GM19438 (cell line): ENCODE results near the gene ATP6V1C2.

Source experiments
- ATAC-seq: cut with Tn5 transposase; IDR thresholded peaks from one replicate; pipeline ENCODE4 v1.9.1; 2021; ENCODE audit warnings: low read depth; ENCODE audit not compliant: unreplicated experiment

Gene ATP6V1C2

DNA sequence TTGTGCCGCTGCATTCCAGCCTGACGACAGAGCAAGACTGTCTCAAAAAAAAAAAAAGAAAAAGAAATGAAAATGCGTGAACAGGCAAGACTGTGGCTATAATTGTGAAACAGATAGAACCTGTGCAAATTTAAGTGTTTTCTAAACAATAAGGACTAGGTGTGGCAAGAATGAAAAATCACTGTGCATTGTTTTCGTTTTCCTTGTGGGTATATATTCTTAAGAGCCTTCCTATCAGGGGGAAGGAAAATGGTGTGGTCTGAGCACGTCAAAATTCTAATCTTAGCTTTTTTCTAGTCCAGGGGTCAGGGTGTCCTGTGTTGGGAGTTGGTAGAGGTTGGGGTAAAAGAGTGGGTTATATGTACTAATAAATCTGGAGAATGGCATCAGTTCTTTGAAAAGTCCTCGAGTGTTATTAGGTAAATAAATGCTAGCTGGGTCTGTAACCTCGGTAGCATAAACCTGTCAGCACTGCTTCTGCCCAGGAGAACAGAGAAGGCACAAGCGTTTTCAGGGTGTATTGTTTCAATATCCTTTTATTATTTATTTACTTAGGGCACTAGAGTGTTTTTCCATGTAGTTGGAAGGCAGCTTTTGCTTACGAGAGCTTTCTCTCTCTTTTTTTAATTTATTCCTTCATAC, 11.6 kb downstream of the ATP6V1C2 start:
- no peak for ATAC-seq

DNA sequence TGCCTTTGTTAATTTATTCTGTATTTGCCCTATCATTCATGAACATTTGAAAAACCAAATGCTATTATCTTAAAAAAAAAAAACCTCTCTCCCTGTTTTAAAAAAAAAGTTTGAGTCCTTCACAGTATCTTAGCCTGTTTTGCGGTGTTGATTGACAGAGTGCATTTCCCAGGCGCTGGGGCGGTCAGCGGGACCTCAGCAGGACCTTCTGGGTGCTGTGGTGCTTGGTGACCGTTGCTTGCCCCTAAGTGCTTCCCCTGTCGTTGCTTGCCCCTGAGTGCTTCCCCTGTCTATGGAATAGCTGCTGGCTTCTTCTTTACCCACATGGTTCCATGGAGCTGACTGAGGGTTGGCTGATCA, 12.1 kb downstream of the ATP6V1C2 start:
- ATAC-seq = no peak

DNA sequence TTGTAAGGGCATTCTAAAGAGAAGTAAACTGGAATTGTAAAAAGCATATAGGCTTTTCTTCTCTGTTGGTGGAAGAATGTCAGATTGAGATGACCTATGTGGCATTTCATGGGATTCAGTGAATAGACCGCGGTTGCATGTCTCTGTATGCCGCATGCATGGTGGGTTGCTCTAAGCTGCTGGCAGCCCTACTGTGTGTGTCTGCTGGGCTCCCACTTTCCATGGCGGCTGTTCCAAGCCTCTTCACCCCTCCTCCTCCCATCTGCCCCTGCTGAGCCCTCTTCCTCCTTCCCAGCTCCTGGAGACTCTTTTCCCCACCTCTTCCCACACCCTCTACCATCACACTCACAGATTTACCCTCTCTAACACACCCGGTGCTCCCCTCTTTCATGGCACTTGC, 12.6 kb downstream of the ATP6V1C2 start:
- no peak for ATAC-seq

DNA sequence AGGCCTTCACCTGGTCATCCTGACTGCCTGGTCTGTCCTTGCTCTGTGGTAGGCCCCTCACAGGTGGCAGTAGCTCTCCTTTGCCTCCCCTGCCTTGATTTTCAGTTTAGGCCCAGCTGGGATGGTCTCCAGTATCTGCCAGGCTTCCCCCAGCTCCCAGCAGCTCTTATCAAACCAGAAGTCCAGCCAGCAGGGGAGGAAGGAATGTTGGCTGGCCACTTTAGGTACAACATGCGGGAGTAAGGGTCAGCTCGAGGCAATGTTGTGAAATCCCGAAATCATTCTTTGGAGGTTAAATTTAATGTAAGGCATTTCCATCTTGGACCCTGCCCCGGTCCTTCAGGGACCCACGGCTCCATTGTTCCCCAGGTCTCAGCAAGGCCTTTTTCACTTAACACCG, 16.8 kb downstream of the ATP6V1C2 start:
- ATAC-seq = no peak

DNA sequence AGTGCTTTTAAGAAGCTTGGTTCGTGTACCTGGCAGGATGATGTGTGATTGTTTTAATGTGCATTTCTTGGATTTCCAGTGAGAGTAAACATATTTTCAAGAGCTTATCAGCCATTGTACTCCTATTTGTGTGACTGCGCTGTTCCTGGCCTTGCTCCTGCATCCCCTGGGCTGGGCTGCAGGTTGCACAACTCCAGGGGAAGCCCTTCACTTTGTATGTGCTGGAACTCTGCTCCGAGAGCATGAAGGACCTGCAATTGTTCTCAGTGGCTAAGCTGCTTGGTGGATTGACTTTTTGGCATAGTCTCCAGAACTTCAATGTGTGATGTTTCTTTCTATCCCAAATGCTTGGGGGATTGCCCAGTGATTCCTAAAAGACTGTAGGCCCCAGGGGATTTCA, 18.8 kb downstream of the ATP6V1C2 start:
- no peak for ATAC-seq

DNA sequence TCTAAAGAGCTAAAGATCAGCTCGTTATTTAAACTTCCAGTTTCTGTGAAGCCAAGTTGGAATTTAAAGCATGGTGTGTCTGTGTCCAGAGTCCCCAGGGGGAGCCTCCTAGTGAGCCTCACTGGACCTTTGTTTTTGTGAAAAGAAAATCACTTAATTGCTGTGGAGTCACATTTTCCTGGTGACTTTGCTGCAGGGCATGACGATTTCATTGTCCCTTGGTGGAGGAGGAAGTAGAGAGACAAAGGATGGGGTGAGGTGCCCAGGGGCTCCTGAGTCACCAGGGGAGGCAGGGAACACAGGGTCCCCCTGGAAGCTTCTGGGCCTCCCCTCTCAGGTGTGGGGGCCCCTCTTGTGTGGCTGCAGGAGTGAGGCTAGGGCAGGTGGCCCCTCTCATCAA, 19.7 kb downstream of the ATP6V1C2 start:
- ATAC-seq = no peak

DNA sequence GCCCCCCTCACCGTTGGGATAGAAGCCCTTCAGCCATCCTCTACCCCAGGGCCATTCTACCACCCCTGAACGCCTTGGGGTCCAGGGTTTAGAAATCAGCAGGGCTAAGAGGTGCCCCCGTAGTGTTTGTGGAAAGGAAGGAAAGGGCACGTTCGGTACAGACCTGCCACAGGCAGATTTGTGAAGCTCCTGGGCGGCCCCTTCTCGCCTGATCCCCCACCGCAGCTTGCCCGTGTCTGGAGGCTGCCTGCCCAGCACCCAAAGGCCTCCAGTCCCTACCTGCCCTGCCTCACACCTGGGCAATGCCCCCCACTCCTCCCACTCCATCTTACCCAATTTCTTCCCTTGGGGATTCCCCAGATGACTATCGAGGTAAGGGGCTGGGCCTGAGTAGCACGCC, 21.2 kb downstream of the ATP6V1C2 start:
- no peak for ATAC-seq

DNA sequence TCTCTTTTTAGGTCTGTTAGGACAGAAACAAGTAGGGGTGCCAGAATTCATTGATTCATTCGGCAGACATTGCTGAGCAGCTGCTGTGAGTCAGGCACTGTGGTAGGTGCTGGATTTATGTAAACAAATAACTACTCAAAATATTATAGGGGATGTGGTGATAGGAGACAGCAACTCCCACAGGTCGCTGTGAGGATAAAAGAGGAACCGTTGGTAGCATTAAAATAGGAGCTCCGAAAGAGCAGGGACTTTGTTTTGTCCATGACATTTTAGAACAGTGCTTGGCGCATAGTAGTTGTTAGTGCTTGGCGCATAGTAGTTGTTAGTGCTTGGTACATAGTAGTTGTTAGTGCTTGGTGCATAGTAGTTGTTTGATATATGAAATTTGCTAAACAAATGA, 29.2 kb downstream of the ATP6V1C2 start:
- ATAC-seq = no peak

DNA sequence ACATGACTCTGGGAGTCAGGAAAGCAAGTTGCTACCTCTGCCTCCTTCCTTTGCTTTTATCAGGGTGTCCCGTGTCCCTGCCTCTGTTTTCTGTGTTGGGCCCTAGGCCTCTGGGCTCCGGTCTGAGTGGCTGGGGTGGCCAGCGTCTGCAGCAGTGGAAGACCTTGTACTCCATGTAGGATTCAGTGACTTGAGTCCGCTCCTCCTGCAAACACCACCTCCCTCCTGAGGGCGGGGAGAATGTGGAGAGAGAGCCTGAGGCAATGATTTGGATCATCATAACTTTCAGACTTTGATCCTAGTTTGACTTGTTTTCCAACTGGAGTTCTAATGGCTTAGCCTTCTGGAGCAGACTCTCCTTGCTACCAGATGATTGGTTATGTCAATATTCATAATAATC, 30.8 kb downstream of the ATP6V1C2 start:
- ATAC-seq = no peak

DNA sequence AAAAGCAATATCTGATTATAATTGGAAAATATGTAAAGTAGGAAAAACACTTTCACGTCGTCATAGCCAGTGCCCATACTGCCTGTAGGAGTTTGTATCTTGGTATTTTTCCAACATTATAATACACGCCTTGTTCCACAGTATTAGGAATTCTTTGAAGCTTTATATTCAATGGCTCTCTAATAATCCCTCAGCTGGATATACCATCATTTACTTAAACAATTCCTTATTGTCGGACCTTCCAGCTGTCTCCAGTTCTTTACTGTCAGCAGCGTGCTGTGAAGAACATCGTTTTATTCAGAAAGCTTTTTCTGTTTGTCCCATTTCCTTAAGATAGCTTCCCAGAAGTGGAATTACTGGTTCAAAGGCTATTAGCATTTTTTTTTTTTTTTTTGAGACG, 31.7 kb downstream of the ATP6V1C2 start:
- no peak for ATAC-seq

DNA sequence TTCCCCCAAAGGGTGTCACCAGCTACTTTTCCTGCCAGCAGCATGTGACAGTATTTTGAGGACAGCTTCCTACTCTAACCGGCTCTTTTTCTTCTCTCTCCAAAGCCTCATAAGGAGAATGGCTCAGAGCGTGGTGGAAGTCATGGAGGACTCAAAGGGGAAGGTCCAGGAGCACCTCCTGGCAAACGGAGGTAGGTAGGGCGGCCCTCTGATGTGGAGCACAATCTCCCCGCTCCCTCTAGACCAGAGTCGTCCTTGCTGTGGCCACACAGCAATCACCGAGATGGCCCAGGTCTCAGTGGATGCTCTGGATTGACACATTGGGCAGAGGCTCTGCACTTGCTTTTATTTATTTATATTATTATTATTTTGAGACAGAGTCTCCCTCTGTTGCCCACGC, 32.4 kb downstream of the ATP6V1C2 start:
- ATAC-seq = no peak

DNA sequence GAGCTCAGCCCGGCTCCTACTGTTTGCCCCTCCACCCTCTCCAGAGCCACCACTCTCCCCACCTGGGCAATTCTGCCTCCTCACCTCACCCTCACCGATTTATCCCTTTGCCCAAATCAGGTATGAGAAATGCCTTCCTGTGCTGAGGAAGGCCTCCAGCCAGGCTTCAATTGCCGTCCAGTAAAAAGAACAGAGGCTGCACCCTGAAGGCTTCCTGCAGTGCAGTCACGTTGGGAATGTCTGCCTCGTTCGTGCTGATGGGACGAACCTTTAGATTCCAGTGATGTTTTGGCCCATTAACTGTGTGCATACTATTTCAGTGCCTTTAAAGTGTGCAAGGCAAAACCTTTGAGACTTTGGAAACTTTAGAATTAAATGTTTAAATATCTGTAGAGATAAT, 34.2 kb downstream of the ATP6V1C2 start:
- ATAC-seq = no peak

DNA sequence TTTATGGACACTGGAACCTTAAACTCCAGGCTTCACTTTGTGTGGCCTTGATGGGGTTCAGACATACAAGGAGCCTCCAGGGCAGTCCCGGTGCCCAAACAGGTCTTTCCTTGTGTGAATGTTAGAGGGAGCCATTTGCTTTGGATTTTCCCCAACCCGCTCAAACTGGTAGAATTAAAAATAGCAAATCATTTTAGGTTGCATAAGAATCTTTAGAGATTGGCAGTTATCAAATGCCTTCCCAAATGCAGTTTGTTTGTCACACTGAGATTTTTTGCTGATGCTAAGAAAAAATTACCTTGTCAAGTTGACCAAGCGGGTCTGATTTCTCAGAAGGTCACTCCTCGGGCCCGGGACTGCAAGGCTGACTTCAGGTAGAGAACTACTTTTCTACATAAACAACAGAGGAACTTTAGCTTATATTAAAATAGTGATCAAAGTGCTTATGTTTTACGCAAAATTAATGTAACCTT, 36.4 kb downstream of the ATP6V1C2 start:
- ATAC-seq = no peak

DNA sequence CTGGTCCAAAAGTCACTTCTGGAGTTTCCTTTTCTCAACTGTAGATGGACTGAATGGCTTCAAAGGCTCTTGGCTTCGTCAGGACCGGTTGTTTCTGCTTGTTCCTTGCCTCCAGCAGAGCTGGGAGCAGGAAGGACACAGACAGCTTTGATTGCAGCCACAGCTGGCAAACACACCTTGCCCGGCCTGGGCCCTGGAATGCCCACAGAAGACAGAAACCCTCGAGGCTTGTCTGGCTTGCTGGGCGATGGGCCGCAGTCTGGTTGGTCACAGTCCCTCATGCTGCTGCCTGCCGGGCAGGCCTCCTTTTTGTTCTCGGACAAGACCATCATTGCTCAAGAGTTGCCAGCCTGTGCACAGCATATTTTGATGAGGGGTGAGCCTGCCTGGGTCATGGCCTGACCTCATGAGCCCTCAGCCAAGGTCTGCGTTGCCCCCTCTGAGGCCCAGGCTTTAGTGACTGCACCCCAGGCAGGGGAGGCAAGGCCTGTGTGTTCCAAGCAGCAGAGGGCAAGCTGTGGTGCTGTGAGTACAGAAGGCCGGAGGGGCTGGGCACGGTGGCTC, 37.8 kb downstream of the ATP6V1C2 start:
- no peak for ATAC-seq

DNA sequence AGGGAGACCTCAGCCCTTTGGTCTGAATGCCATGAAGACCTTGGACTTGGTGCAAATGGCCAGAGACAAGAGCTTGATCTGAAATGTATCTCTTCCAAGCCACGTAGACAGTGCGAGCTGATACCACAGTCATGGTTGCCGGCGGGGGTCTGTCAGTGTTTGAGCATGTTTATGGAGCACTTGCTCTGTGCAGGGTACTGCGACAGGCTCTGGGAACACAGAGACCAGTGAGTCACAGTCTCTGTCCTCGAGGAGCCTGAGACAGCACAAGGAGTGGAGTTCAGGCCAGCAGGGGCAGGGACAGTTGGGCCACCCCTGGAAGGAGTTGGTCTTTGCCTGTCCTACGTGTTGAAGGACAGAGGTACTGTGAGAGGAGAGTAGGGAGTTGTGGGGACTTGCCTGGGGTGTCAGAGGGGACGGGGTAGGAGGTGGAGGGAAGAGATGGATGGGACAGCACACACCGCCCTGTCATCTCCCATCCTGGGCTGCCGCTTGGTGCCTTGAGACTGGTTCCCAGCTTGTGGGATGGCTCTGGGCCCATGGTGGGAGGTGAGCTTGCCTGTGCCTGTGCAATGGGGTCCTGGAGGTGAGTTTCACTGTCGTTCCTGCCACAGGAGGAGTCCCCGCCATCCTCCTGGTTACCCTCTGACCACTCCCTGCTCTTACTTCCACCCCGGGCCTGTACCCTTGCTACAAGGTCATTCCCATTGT, 39.5 kb downstream of the ATP6V1C2 start:
- no peak for ATAC-seq

DNA sequence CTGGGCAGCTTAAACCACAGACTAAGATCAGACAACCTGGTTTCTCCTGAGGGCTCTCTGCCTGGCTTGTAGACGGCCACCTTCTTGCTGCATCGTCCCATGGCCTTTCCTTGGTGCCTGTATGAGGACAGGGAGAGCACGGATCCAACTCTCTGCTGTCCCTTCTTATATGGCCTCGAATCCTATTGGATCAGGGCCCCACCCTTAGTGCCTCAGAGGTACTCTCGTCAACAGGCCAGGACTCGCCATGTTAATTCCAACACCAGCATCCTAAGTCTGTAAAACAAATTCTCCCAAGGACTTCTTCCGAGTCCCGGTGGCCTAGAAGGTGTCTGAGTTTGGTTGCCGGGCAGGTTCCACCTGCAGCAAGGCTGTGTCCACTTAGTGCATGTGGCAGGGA, 40.2 kb downstream of the ATP6V1C2 start:
- no peak for ATAC-seq

DNA sequence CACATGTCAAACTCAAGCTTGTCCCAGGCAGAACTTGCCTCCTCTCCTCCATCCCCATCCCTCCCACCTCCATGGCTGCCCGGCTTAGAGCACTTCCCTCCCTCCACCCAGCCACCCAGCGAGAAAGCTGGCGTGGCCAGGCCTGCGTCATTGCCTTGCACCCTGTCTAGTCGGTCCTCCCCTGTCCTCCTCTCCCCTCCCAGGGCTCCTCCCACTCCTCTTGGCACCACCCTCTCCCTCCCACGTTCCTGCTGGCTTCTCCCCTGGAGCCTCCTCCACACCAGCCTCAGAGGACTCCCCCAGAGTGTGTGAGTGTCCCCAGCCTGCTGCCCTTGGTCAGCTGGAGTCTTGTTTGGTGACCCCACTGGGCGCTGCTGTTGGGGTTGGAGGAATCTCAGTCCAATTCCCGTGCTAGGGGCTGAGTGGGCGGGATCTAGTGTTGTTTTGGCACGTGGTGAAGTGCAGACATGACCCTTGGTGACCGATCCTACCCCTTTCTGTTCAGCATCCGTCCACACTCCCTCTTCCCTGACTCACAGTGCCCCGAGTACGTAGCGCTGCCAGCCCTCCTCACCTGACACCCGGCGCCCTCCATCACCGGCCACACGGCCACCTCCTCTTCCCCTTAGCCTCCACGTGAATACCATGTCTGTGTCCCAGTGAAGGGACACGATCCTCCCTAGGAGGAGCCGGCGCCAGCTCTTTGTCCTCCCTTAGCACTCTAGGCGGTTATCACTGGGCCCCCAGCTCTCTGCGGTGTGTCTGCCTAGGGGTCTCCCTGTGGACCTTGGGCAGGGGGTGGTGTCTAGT, 41.4 kb downstream of the ATP6V1C2 start:
- ATAC-seq = no peak

DNA sequence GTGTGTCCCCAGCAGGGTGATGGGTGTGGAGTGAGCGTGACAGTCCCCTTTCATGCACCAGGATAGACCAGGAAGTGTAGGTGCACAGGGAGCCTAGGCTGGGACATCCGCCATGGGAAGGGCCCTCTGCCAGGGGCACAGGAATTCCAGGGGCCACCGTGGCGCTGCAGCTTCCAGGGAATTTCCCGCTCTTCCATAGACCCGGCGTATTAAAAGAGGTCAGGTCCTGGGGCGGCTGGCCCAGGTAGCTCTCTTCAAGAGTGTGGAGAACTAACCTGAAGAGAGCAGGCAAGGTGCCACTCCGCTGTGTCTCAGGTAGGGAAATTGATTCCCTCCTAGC, 42.0 kb downstream of the ATP6V1C2 start:
- no peak for ATAC-seq

DNA sequence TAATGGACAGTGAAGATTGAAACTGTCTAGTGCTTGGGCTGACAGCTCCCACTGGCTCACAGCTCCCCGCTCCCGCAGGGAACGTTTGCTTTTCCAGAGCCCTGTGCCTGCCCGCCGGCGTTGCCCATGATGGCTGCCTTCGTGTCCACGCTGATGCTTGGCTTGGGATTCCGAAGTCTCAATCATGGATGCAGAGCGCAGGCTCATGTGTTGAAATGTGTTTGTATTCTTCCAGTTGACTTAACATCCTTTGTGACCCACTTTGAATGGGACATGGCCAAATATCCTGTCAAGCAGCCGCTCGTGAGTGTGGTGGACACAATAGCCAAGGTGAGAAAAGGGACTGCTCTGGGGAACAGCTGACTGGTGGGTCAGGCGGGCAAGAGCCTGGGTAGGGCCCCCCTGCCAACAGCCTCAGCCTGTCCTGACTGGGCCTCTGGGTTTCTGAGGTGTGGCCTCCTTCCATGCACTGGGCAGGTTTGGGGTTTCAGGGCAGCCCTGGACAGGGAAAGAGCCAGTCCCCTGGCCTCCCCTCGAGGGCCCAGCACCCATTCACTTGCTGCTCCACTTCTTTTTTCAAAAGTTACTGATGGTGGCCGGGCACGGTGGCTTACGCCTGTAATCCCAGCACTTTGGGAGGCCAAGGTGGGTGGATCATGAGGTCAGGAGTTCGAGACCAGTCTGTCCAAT, 42.8 kb downstream of the ATP6V1C2 start:
- no peak for ATAC-seq

DNA sequence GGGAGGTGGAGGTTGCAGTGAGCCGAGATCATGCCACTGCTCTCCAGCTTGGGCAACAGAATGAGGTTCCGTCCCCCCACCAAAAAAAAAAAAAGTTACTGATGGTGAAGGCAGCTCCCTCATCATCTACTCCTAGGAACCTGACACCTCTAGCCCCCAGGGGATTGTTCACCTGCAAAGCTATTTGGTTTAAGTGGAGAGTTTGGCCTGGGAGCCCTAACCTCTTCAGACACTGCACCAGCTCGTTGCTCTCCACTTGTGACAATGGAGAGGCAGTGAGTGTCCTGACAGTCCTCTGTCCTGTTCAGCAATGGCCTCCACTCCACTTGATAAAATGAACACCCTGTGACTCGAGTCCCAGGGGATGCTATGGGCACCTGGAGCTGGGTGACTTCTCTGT, 43.5 kb downstream of the ATP6V1C2 start:
- ATAC-seq = no peak

DNA sequence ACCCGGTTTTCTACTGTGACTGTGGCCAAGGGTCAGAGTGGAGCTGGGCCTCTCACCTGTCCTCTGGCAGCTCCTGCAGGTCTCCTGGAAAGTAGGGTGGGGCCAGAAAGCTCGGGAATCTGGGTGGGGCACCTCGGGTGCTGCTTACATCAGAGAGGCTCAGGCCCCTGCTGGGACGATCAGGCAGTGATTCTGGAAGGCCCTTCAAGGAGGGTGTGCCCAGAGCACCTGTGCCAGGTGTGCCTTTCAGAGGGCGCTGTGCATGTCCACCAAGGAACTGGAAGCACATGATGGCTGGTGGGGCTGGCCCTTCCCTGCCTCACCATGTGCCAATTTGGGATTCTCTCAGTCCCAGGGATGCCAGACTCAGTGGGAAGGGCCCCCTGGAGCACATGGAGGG, 44.0 kb downstream of the ATP6V1C2 start:
- ATAC-seq = no peak
